Measurements from ENCODE around the gene ERP44.
"Not testable (repeated sequence)": the region's sequence is repeated elsewhere in the genome, so short reads cannot be mapped to it uniquely, and the experiment has no call there.

ERP44 gene

DNA sequence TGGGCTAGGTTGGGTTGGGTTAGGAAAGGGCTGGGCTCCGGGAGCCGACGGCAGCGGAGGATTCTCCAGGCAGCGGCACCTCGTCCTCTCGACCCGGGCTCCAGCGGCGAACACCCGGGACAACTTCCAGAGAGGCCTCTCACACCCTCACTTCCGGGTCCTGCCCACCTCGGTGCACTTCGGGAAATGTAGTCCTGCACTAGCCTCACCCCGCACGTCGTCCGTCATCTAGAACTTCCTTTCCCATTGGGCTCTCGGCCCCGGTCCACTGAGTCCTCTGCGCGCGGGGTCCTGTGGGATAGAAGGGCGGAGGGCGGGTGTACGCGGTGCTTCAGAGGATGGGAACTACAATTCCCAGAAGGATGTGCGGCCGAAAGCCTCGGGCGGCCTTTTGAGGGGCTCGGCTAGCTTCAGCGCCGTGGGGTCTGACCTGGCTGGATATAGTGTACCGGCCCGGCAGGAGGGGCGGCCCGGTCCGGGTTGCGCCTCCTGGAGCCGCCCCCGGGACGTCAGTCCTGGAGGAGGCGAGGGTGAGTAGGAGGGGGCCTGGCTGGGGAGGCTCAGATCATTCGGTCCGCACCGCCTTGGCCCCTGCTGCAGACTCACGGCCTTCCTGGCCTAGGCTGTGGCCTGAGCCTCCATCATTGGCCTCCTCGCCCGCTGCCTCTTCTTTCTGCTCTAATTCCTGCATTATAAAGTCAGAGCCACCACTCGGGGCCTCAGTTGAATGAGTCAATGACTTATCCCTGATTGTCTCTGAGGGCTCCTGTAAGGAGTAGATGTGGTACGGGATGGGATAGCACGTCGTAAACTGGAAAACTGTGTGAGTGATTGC is at the start of gene ERP44, which contains the start of gene INVS:
ERP44 (minus strand) TSS at position 114 of the 835 bp plus-strand sequence. CDS start 160 bp downstream, outside the sequence.
INVS (plus strand) TSS at position 357 of the 835 bp plus-strand sequence. CDS start 5,279 bp downstream, outside the sequence.
- peak; percentile 97 for DNase-seq (ENCODE audit: low read depth)

DNA sequence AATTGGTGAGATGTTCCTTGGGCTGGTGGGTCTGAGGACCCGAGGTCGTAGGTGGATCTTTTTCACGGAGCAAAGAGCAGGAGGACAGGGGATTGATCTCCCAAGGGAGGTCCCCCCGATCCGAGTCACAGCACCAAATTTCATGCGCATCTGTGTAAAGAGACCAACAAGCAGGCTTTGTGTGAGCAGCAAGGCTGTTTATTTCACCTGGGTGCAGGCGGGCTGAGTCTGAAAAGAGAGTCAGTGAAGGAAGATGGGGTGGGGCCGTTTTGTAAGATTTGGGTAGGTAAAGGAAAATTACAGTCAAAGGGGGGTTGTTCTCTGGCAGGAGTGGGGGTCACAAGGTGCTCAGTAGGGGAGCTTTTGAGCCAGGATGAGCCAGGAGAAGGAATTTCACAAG is 47.2 kb upstream of the ERP44 start:
- DNase-seq (ENCODE audit: low read depth): not testable (repeated sequence)

DNA sequence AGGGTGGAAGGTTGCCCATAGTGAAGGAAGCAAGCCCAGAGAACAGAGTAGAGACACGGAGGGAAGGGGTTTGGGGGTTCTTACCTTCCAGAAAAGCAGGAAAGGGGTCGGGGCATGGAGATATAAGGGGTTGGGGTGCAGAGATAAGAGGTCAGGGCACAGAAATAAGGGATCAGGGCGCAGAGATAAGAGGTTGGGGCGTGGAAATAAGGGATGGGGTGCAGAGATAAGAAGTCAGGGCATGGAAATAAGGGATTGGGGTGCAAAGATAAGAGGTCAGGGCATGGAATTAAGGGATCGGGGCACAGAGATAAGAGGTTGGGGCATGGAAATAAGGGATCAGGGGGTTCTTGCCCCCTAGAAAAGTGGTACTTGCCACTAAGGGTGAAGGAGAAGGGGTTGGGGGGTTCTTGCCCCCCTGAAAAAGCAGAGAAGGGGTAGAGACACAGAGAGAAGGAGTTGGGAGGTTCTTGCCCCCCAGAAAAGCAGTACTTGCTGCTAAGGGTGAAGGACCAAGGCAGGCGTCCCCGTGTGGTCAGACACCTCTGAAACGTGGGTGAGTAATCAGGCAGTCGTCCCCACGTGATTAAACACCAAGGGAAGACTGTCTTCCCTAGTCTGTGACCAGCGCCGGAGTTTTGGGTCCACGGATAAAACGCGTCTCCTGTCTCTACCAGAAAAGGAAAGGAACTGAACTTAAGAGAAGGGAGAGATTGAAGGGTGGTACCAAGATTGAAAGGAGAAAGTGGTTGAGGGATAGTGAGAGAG is 46.6 kb upstream of the ERP44 start:
- not testable (repeated sequence) for DNase-seq (ENCODE audit: low read depth)

DNA sequence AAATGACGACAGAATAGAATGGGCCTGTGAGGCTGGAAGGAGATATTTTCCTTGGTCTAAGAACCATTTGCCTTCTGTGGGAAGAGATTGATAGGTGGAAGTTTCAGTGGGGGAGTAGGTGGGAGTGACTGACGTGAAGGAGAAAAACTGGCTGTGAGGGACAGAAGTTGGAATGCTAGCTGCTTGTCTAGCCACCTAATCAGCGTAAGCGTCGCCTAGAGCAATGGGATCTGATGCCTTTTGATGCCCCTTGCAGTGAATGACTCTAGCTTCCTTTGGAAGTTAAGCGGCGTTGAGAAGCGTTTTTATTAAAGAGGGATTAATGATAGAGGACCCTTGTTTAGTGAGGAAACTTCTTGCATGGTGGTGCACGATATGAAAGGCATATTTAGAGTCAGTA is 43.1 kb upstream of the ERP44 start:
- DNase-seq (ENCODE audit: low read depth): not testable (repeated sequence)

DNA sequence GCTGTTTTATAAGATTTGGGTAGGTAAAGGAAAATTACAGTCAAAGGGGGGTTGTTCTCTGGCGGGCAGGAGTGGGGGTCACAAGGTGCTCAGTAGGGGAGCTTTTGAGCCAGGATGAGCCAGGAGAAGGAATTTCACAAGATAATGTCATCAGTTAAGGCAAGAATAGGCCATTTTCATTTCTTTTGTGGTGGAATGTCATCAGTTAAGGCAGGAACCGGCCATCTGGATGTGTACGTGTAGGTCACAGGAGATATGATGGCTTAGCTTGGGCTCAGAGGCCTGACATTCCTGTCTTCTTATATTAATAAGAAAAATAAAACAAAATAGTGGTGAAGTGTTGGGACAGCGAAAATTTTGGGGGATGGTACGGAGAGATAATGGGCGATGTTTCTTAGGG is 41.5 kb upstream of the ERP44 start:
- not testable (repeated sequence) for DNase-seq (ENCODE audit: low read depth)

DNA sequence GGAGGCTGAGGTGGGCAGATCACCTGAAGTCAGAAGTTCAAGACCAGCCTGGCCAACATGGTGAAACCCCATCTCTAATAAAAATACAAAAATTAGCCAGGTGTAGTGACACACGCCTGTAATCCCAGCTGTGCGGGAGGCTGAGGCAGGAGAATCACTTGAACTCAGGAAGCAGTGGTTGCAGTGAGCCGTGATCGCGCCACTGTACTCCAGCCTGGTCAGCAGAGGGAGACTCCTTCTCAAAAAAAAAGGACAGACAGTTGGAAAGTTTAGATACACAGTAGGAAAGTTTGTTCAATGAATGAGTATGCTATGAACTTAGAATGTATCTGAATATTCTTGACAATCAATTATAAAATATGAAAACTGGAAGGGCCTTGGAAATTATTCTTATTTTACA is 38.0 kb upstream of the ERP44 start:
- DNase-seq (ENCODE audit: low read depth): not testable (repeated sequence)

DNA sequence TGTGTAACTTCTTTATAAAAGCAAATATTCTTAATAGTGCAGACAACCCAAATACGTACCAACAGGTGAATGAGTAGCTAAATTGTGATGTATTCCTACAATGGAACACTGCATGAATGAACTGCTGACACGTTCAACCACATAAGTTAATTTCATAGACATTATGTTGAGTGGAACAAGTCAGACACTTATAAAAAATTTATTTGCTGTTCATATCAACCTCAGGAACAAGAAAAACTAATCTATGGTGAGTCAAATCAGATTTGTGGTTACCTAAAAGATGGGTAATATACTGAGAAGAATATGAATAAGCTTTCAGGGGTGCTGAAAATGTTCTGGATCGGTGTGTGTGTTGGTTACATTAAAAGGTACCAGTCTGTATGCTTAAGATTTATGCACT is 35.9 kb upstream of the ERP44 start:
- DNase-seq (ENCODE audit: low read depth): no peak

DNA sequence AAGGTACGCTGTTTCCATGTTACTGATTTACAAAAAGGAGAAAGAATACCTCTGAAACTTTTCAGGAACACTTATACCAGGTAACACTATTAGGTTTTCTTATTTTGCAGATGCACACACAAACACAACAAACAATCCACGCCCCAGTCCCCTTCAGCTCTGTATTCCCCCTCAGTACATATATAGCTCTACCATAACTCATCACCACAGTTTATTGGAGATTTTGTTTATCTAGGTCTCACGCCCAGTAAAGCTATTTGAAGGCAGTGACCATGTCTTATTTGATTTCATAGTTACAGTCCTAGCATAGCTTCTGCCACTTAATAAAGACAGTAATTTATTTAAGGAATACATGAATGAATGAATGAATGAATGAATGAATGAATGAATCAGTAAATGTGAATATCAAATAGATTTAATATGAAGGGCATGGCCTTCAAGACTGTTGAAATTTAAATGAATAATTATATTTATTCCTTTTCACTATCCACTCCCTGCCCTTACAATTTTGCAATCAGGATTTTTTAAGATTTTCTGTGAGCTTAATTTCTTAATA is 33.2 kb upstream of the ERP44 start:
- no peak for DNase-seq (ENCODE audit: low read depth)

DNA sequence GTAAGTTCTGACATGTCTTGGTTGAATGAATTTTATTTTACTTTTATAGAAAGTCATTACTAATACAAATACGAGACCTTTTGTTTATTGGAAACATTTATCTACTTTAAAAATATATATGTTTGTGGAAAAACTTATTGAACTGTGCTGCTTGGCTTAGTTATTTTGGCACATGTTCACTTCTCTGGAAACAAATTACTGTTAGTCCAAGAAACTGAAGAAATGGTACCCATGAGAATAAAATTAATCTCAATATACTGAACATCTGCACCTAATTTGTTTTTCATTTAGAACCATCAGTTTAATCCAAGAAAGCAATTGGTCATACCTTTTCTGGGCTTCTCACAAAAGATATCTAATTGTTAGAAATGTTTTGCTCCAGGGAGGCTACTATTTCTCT is 32.4 kb upstream of the ERP44 start:
- no peak for DNase-seq (ENCODE audit: low read depth)

DNA sequence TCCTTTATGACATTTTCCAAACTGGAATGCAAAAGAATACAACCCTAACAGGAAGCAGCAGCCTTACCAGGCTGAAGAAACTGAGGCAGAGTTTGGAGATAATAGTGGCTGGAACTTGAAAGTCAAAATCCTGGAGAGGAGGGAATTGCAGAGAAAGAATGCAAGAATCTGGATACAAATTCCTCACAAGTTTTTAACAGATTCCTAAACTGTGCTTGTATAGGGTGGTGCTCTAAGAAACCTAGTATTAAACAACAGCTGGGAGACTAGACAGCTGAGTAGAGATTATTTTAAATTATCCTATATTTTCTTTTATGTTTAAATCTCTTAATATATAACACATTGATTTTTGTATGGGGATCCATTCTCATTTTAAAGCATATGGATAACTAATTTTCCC is 31.0 kb upstream of the ERP44 start:
- no peak for DNase-seq (ENCODE audit: low read depth)

DNA sequence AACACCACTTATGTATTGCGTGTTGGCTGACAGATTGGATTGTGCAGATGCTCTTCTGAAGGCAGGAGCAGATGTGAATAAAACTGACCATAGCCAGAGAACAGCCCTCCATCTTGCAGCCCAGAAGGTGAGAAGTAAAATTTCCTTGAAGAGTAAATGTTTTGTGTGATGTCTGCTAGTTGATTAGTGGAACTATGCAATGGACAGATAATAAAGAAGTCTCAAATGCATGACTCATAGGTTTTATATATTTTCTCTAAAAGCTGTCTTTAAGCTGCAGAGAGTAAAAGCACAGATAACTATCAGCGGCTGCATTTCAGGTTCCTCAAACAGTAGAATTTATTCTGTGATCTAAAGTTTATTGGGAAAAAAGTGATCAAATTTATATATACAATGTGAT is 27.6 kb upstream of the ERP44 start:
- DNase-seq (ENCODE audit: low read depth): no peak

DNA sequence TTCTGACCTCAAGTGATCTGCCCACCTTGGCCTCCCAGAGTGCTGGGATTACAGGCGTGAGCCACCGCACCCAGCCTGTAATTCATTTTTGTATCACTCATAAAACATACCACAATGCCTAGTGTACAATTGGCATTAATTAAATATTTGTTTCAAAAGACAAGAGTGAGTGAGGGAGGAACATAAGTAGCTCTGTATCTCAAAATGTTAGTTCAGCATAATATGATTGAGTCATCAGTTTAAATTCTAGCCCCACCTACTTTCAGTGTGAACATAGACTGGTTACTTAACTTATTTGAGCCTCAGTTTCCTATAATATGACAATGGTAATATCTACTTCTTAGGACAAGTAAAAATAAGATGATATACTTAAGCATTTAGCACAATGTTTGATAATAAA is 27.1 kb upstream of the ERP44 start:
- DNase-seq (ENCODE audit: low read depth): no peak

DNA sequence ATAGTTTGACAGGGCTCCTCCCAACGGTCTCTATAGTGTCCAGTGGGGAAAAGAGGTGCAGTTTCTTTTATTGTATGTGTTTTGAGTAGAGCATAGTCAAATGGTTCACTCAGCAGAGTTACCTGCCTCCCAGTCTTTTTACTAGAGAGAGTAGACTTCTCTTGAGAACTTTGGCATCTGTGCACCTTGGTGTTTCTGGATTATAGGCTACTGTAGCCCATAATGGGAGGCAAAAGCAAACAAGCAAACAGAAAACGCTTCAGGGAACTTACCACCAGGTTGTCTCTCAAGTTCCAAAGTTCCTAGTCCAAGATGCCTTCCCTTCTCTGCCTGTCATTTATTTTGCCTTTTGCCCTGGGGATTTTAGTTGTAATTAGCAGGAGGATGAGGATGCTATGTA is 26.4 kb upstream of the ERP44 start:
- no peak for DNase-seq (ENCODE audit: low read depth)

DNA sequence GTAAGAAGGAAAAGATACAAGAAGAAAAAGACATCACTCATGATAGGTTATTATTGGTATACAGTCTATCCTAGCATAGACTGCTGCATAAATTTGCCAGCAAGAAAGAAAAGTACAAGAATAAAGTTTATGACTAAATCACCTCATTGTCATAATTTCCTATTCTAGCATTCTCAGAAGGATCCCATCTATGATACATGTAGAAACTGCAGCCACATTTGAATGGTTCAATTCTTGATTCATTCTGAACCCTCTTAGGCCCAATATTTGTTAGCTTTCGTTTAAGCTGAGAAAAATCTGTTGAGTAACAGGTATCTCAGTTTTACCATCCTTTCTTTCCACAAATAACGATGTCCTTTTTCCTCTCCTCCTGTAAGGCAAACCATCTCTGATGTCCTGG is 21.5 kb upstream of the ERP44 start:
- no peak for DNase-seq (ENCODE audit: low read depth)

DNA sequence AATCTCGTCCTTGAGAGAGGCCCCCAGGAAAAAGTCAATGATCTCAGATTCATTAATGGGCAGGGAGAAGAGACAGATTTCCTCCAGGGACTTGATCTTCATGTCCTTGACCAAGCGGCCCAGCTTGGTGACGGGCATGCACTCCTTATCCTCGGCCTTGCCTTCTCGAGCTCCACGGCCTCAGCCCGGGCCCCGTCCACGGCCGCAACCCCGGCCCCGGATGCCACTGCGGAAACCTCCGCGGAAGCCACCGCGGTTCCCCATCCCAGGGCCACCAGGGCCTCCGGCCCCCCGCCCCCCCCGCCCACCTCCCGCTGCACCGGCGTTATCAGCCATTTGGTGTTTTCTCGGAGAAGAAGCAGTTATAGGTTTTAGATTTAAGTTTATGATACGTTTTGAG is 18.5 kb upstream of the ERP44 start:
- no peak for DNase-seq (ENCODE audit: low read depth)

DNA sequence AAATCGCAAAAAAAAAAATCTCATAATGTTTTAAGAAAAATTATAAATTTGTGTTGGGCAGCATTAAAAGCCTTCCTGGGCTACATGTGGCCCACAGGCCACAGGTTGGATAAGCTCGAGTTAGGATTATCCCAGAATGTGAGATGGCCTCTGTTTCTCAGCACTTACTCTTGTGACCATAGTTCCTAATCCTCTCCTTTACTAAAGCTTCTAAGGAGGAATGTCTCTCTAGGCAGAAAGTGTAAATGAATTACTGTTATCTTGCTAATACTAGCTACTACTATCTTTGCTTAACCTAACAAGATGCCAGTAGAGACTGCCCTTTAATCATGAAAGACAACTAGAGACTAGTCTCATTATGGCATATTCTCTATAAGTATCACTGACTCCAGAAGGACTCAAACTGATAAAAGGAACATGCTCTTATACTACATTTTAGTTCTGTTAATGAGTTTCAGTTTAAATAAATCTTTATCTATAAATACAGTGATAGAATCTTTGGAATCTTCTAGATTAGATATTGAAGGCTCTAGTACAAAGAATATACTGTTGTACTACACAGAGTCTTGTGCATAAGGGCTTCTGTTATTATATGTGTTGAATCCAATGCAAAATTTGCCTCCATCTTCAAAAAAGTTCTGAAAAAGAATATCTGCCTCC is 14.0 kb upstream of the ERP44 start:
- no peak for DNase-seq (ENCODE audit: low read depth)

DNA sequence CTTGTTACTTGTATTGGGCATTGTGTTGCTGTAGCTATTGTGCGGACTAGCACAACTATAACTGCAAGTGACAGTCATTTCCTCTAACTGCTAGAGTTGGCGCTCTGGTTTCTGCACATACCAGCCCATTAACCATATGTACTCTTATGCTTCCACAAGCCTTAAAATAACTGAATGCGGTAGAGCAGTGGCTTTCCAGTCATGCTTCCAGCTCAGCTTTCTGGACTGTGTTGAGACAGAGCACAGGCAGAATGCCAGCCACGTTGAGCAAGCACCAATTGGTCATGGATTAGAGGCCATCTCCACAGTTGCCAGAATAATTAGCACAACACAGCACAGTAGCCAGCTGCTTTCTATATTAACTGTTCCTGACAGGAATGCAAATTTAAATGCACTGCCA is 12.4 kb upstream of the ERP44 start:
- peak; percentile 95 for DNase-seq (ENCODE audit: low read depth)

DNA sequence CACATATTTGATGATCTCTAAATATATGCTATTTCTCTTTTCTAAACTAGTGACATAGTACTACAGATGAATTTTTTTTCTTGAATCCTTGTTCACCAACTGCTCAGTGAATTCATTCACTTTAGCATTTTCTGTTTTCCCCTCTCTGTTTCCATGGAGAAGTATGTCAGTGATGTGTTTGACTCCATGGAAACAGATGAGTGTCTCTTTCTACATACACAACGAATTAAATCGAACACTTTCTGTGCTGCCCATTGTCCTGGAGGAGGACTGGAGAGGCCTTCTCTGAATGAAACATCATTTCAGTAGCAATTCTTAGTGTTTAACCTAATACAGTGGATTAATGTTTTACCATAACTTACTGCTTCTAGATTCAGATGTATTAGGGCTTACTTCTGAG is 9.8 kb upstream of the ERP44 start:
- DNase-seq (ENCODE audit: low read depth): no peak

DNA sequence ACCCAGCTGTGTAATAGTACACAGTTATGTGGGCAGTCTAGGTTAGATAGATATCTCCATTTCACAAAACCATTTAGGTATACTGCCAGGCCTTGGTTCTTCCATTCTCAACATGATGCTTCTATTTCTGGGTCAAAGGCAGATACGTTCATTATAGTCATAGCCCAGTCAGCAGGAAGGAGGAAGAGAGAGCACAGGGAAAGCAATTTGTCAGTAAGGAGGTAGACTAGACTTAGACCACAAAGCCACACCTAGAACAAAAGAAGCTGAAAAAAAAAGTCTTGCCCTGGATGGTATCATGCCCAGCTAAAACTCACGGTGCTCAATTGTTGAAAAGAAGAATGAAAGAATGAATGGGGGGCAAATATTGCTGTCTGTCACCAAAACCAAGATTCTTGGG is 7.8 kb upstream of the ERP44 start:
- no peak for DNase-seq (ENCODE audit: low read depth)

DNA sequence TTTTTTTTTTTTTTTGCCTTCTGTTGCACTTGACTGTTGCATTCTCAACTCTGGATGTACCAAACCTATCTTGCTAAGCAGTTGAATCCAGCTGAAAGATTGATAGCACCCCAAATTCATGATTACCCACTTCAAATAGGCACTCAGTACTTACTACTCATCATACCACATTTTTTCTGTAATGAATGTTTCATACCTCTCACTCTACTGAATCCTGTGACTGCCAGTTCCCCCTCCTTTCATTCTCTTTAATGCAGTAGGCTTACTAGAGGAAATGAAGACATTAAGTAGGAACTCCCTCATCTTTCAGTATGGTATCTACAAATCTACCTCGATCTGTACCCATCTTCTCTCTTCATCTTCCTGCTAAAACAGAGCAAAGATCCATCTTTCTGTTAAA is 7.1 kb upstream of the ERP44 start:
- no peak for DNase-seq (ENCODE audit: low read depth)

DNA sequence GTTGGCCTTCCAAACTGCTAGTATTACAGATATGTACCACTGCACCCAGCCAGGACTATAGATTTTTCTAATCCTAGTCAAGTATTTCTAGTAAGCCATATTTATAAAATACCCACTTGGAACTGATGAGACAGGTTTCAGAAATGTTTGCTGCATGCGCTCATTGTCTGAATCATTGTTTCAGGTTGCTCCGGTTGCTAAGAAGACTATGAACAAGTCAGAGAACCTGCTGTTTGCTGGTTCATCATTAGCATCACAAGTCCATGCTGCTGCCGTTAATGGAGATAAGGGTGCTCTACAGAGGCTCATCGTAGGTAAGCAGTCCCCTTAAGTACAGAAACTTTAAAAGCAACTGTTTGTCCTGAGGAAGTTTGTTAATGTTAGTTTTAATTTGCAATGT is 5.5 kb upstream of the ERP44 start:
- peak; percentile 67 for DNase-seq (ENCODE audit: low read depth)

DNA sequence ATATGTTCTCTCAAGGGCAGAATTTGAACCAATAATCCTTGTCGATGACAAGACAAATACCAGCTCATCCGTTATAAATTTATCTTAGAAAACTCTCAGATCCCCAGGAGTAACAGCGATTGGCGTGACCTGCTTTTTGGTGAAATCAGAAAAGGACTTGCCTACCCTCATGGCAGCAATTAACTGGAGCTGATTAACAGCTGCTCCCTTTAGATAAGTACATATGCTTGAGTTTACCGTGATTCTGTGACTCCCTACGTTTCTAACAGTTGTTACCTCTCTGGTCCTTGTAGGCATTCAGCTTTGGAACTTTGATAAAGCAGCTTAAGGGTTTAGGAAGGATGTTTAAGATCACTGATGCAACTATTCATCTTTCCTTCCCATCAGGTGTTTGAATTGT is 2.8 kb upstream of the ERP44 start:
- DNase-seq (ENCODE audit: low read depth): no peak

Data from non-pigmented ciliary epithelial cell (primary cell).